ENCODE data around the gene PPP1R36. TPM values are rescaled to one million over a fixed set of nuclear protein-coding genes. Genes with fewer than 3 reads are reported as not detected.

The PPP1R36 gene
- total RNA-seq, 1 donor, result 3.5 TPM

- no peak for TF ChIP-seq CTCF (IDR thresholded peaks at IDR 0.05; ENCODE audit: insufficient read depth, low read depth, low read length)
- peak; percentile 39 for DNase-seq (ENCODE audit: low read depth)
- no peak overlapping the region for H3K4me3 ChIP-seq (ENCODE audit: low read depth, low read length)
Observed at GRCh38 chr14:64580467-64580866, 30.7 kb downstream of the PPP1R36 start.

- no peak for TF ChIP-seq CTCF (IDR thresholded peaks at IDR 0.05; ENCODE audit: insufficient read depth, low read depth, low read length)
- no peak for DNase-seq (ENCODE audit: low read depth)
Observed at GRCh38 chr14:64581363-64581762, 31.6 kb downstream of the PPP1R36 start.

DNA sequence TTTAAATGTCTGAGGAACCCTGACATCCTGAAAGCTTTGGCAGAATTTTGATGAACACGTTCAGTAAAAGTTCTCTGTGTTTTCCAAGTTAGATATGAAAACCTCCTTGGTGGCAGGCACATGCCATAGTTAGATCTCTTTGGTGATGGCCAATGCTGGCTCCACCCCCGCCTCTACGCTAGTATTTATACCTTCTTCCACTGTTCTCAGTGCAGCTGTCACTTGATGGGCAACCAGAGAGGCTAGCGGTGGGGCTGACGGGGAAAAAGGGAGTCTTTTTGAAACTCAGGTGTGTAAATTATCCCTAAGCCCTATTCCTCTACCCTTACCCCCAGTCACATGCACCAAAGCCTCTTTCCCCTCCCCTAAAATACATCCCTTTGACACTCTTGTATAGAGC lies 32.1 kb downstream of the PPP1R36 start:
- TF ChIP-seq CTCF (IDR thresholded peaks at IDR 0.05; ENCODE audit: insufficient read depth, low read depth, low read length), result no peak
- no peak overlapping the region for H3K4me3 ChIP-seq (ENCODE audit: low read depth, low read length)
- no peak for DNase-seq (ENCODE audit: low read depth)

More at GRCh38 chr14:64581363-64581762, 31.6 kb downstream of the PPP1R36 start:
- H3K4me3 ChIP-seq (ENCODE audit: low read depth, low read length), result no peak overlapping the region

DNA sequence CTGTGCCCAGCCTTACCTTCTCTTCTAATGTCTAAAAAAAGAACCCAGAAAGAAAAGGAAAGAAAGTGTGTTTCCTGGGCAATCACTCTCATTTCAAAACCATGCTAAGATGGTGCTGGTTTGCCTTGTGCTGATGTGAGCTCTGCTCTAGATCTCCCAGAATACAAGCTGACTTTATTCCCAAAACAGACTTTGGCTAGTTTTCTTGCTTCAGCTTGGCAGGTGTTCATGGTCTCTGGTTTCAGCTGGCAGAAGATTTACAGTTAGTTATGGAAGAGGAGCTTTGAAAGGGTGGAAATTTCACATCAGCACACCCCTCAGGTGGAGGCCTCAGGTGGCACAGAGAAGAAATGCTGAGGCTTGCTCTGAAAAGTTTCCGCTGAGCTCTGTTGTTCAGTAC lies 34.4 kb downstream of the PPP1R36 start:
- H3K4me3 ChIP-seq (ENCODE audit: low read depth, low read length), result no peak overlapping the region
- no peak for TF ChIP-seq CTCF (IDR thresholded peaks at IDR 0.05; ENCODE audit: insufficient read depth, low read depth, low read length)
- no peak for DNase-seq (ENCODE audit: low read depth)

DNA sequence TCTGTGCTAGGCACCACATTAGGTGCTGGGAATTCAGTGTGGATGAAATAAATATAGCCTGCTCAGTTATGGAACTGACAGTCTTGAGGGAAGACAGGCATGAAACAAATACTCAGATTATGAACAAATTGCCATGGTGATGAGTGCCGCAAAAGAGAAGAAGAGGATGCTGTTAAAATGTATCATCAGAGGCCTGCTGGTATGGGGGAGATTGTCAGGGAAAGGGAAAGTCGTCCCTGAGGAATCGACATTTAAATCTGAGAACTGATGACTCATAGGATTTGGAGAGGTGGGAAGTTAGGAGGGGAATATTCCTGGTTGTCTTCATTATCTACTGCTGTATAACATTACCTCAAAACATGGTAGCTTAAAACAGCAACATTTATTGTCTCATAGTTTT lies 42.0 kb downstream of the PPP1R36 start:
- TF ChIP-seq CTCF (IDR thresholded peaks at IDR 0.05; ENCODE audit: insufficient read depth, low read depth, low read length), result no peak
- H3K4me3 ChIP-seq (ENCODE audit: low read depth, low read length), result no peak overlapping the region
- no peak for DNase-seq (ENCODE audit: low read depth)

DNA sequence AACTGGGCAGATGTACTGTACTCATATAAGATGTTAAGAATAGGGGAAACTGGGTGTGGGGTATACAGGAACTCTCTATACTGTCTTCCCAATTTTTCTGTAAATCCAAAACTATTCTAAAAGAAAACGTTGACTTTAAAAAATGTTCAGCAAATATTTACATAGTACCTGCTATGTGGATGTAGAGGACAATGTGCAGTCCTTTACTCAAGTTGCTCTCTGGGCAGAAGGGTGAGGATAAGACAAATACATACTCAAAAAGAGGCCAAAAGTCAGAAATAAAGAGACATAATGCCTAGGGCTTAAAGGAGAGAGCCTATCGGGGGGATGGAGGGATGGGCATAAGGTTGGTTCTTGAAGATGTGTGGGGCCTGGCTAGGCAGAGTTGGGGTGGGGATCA lies 44.7 kb downstream of the PPP1R36 start:
- no peak for DNase-seq (ENCODE audit: low read depth)
- H3K4me3 ChIP-seq (ENCODE audit: low read depth, low read length), result no peak overlapping the region
- no peak for TF ChIP-seq CTCF (IDR thresholded peaks at IDR 0.05; ENCODE audit: insufficient read depth, low read depth, low read length)

DNA sequence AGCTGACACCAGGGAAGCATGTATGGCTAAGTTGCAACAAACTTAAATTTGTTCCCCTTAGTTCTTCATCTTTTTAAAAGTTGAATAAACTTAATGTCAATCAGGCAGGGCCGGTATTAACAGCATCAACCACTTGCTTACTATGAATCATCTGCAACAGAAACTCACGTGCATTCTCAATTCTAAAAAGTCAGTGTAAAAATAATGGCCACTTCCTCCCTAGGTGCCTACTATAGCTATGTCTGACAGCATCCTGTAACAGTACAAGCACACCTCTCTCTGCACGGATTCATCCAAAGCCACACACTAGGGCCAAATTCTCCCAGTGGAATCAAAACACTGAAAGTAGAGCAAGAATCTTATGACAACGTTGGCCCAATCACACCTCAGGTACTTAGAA lies 48.6 kb downstream of the PPP1R36 start:
- no peak for DNase-seq (ENCODE audit: low read depth)
- H3K4me3 ChIP-seq (ENCODE audit: low read depth, low read length), result no peak overlapping the region
- TF ChIP-seq CTCF (IDR thresholded peaks at IDR 0.05; ENCODE audit: insufficient read depth, low read depth, low read length), result no peak
